WTC11 (cell line): Measurements from ENCODE around the gene TCF20. TPM values are rescaled to one million over a fixed set of nuclear protein-coding genes. Genes with fewer than 3 reads are reported as not detected.

Experiments
- ATAC-seq: fragments of 200-7000 bp; cut with Tn5 transposase; 2 replicates; pipeline ENCODE4 v1.10.0; 2021; ENCODE audit warnings: mild to moderate bottlenecking, moderate library complexity
- CTCF ChIA-PET: fragments of 300-600 bp; sonication (Branson Sonifier 250); formaldehyde crosslinking; loops from one replicate; lab custom pipeline; 2021; ENCODE audit warnings: antibody characterized with exemption; lab: Charles Lee
- POLR2A ChIA-PET: fragments of 350-600 bp; sonication (Branson Sonifier 250); formaldehyde crosslinking; loops from one replicate; lab custom pipeline; 2021; ENCODE audit warnings: antibody characterized with exemption; lab: Charles Lee
- DNase-seq: peaks from one replicate; pipeline ENCODE4 v3.0.0; 2021; ENCODE audit warnings: low spot score
- H3K27ac Mint-ChIP-seq: 2 replicates; pipeline ENCODE4 v1.8.0; 2021; ENCODE audit warnings: mixed read lengths
- H3K27me3 Mint-ChIP-seq: 2 replicates; pipeline ENCODE4 v1.8.0; 2021; ENCODE audit warnings: low read depth, mild to moderate bottlenecking, moderate library complexity, mixed read lengths
- H3K36me3 Mint-ChIP-seq: 2 replicates; pipeline ENCODE4 v1.8.0; 2021; ENCODE audit warnings: mixed read lengths
- H3K4me1 Mint-ChIP-seq: 2 replicates; pipeline ENCODE4 v1.8.0; 2022; ENCODE audit warnings: mixed read lengths
- H3K4me3 Mint-ChIP-seq: 2 replicates; pipeline ENCODE4 v1.8.0; 2021; ENCODE audit warnings: mild to moderate bottlenecking, moderate library complexity, mixed read lengths
- H3K9me3 Mint-ChIP-seq: 2 replicates; pipeline ENCODE4 v1.8.0; 2021; ENCODE audit warnings: mixed read lengths
- FOXK1 ChIP-seq: sonication (generic); formaldehyde crosslinking; IDR thresholded peaks from 2 replicates; pipeline ENCODE4 v1.8.0; 2022; ENCODE audit warnings: mild to moderate bottlenecking, moderate library complexity, missing genetic modification reagents
- IRF2 ChIP-seq: sonication (generic); formaldehyde crosslinking; IDR thresholded peaks from 2 replicates; pipeline ENCODE4 v1.8.0; 2022; ENCODE audit warnings: low read depth, missing genetic modification reagents, borderline replicate concordance
- MXD4 ChIP-seq: fragments of 250-450 bp; sonication (Bioruptor Pico); IDR thresholded peaks from 2 replicates; pipeline ENCODE4 v1.8.0; 2021; ENCODE audit warnings: mild to moderate bottlenecking, moderate library complexity, borderline replicate concordance
- NFE2L1 ChIP-seq: sonication (generic); formaldehyde crosslinking; IDR thresholded peaks from 2 replicates; pipeline ENCODE4 v1.8.1; 2023; ENCODE audit warnings: missing genetic modification reagents
- RELA ChIP-seq: sonication (generic); formaldehyde crosslinking; IDR thresholded peaks from 2 replicates; pipeline ENCODE4 v1.8.1; 2022; ENCODE audit warnings: missing genetic modification reagents, mild to moderate bottlenecking, borderline replicate concordance
- ZBTB21 ChIP-seq: sonication (generic); formaldehyde crosslinking; IDR thresholded peaks from 2 replicates; pipeline ENCODE4 v1.8.1; 2023; ENCODE audit warnings: mild to moderate bottlenecking, missing genetic modification reagents, borderline replicate concordance
- ZNF317 ChIP-seq: sonication (generic); formaldehyde crosslinking; IDR thresholded peaks from 2 replicates; pipeline ENCODE4 v1.8.1; 2023; ENCODE audit warnings: low read depth, mild to moderate bottlenecking, moderate library complexity, missing genetic modification reagents, borderline replicate concordance
- ZNF671 ChIP-seq: fragments of 250-450 bp; sonication (Bioruptor Pico); IDR thresholded peaks from 2 replicates; pipeline ENCODE4 v1.8.0; 2021; ENCODE audit warnings: mild to moderate bottlenecking
- total RNA-seq: library from RNA; stranded (reverse); gene quantifications from 3 replicates; pipeline ENCODE4 v1.2.3, GENCODE V29; 2021
- TF ChIP-seq, protein P1 (sequence below): sonication (generic); formaldehyde crosslinking; IDR thresholded peaks from 2 replicates; pipeline ENCODE4 v1.8.1; 2023; ENCODE audit warnings: mild to moderate bottlenecking, missing genetic modification reagents, moderate library complexity
- TF ChIP-seq, protein P2 (sequence below): fragments of 250-450 bp; sonication (Bioruptor Pico); IDR thresholded peaks from 2 replicates; pipeline ENCODE4 v2.1.2; 2022; ENCODE audit warnings: mild to moderate bottlenecking, moderate library complexity
- TF ChIP-seq, protein P3 (sequence below): sonication (generic); formaldehyde crosslinking; IDR thresholded peaks from 2 replicates; pipeline ENCODE4 v1.8.0; 2022; ENCODE audit warnings: missing genetic modification reagents
- TF ChIP-seq, protein P4 (sequence below): sonication (generic); formaldehyde crosslinking; IDR thresholded peaks from 2 replicates; pipeline ENCODE4 v1.8.1; 2023; ENCODE audit warnings: mild to moderate bottlenecking, missing genetic modification reagents
- TF ChIP-seq, protein P5 (sequence below): sonication (generic); formaldehyde crosslinking; IDR thresholded peaks from 2 replicates; pipeline ENCODE4 v1.8.0; 2022; ENCODE audit warnings: mild to moderate bottlenecking, missing genetic modification reagents
- TF ChIP-seq, protein P6 (sequence below): sonication (generic); formaldehyde crosslinking; IDR thresholded peaks from 2 replicates; pipeline ENCODE4 v1.8.0; 2022; ENCODE audit warnings: mild to moderate bottlenecking, missing genetic modification reagents

Gene TCF20
- total RNA-seq, 1 experiment from 2014 or later, result 77.0 TPM

DNA sequence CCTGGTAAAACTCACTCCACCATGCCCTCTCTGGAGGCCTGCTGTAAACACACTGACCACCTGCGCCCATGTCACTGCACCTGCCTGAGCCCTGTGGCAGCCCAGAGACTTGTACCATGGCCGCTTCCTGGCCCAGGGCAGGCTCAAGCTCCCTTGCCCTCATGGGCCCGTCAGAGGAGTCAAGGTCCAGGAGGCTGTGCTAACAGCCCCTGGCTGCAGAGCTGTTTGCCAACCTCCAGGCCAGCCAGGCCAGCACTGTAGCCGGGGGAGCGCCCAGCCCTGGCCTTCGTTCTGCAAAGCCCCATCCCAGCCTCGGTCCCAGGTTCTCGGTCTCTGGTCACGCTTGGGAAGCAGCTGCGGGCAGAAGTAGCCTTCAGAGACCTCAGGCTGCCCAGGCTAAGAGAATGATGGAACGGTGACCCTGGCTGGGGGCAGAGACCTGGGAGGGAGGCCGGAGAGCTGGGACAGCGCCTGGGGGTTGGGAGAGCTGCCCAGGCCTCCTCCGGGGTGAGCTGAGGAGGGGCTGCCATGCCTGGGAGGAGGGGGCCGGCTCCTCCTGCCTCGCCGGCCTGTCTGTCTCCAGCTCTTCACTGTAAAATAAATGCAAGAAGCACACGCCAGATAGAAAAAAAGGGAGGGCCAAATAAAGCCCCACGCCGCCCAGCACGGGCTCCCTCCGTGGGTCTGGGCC lies 11.9 kb upstream of the TCF20 start:
- Mint-ChIP-seq H3K9me3 (no peaks in the 10 kb centered on the region), H3K36me3 (no peaks in the 10 kb centered on the region), H3K27me3 (peaks cover 70% of the 10 kb centered on the region), H3K4me1 (peaks cover 8% of the 10 kb centered on the region), H3K27ac (no peak overlapping the region), H3K4me3 (peak overlapping the region; percentile 61)
- DNase-seq (no peak), ATAC-seq (no peak)
- ChIA-PET CTCF (interaction anchor here (0.7 to 2.8 kb wide), 10 partner anchors 15 to 162 kb away, joined by 3 to 13 read pairs (median 4); no protein-coding TSS in a partner anchor), POLR2A (interaction anchor here (1.8 kb wide), 1 partner anchor 8 kb away, joined by 4 read pairs; no protein-coding TSS in a partner anchor)
- no peak for TF ChIP-seq ZNF671 (CRISPR knock-in tag)
- 0 out of 2 replicates have a peak, but pooled peaks have one; percentile 18 for TF ChIP-seq FOXK1 (CRISPR knock-in tag)

DNA sequence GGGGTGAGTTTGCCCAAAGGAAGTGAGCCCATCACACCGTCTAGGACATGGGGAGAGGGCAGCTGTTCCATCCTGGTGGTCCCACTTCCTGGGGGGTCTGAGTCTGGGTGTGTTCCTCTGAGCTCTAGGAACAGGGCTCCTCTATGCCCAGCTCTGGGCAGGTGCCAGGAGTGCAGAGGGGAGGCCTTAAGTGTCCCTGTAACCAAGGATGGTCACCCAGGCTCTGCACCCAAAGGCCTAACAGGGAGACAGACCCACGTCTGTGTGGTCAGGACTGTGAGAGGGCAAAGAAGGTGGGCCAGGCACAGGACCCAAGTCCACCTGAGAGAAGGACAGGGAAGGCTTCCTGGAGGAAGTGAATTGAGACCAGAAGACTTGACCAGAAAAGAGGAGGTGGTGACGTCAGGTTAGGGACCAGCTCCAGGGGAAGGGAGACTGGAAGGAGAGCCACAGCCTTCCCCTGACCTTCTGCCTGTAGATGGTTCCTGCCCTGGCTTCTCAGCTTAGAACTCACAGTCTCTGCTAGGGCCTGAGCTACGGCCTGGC lies 11.3 kb upstream of the TCF20 start:
- H3K9me3 Mint-ChIP-seq, result no peaks in the 10 kb centered on the region
- POLR2A ChIA-PET, result no interaction called here
- H3K27ac Mint-ChIP-seq, result no peak overlapping the region
- peaks cover 68% of the 10 kb centered on the region for H3K27me3 Mint-ChIP-seq
- H3K4me3 Mint-ChIP-seq, result no peak overlapping the region
- DNase-seq (no peak), ATAC-seq (no peak; the same call in 1 of the 2 replicates)
- no peaks in the 10 kb centered on the region; the same call in 1 of the 2 replicates for H3K36me3 Mint-ChIP-seq
- TF ChIP-seq RELA (CRISPR knock-in tag) (no peak), ZBTB21 (no peak), IRF2 (CRISPR knock-in tag) (no peak), NFE2L1 (CRISPR knock-in tag) (no peak), ZNF317 (CRISPR knock-in tag) (no peak), MXD4 (CRISPR knock-in tag) (no peak)
- TF ChIP-seq, protein P1, sequence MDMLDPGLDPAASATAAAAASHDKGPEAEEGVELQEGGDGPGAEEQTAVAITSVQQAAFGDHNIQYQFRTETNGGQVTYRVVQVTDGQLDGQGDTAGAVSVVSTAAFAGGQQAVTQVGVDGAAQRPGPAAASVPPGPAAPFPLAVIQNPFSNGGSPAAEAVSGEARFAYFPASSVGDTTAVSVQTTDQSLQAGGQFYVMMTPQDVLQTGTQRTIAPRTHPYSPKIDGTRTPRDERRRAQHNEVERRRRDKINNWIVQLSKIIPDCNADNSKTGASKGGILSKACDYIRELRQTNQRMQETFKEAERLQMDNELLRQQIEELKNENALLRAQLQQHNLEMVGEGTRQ (CRISPR knock-in tag), result no peak
- TF ChIP-seq, protein P2, sequence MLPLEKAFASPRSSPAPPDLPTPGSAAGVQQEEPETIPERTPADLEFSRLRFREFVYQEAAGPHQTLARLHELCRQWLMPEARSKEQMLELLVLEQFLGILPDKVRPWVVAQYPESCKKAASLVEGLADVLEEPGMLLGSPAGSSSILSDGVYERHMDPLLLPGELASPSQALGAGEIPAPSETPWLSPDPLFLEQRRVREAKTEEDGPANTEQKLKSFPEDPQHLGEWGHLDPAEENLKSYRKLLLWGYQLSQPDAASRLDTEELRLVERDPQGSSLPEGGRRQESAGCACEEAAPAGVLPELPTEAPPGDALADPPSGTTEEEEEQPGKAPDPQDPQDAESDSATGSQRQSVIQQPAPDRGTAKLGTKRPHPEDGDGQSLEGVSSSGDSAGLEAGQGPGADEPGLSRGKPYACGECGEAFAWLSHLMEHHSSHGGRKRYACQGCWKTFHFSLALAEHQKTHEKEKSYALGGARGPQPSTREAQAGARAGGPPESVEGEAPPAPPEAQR, result no peak
- TF ChIP-seq, protein P3, sequence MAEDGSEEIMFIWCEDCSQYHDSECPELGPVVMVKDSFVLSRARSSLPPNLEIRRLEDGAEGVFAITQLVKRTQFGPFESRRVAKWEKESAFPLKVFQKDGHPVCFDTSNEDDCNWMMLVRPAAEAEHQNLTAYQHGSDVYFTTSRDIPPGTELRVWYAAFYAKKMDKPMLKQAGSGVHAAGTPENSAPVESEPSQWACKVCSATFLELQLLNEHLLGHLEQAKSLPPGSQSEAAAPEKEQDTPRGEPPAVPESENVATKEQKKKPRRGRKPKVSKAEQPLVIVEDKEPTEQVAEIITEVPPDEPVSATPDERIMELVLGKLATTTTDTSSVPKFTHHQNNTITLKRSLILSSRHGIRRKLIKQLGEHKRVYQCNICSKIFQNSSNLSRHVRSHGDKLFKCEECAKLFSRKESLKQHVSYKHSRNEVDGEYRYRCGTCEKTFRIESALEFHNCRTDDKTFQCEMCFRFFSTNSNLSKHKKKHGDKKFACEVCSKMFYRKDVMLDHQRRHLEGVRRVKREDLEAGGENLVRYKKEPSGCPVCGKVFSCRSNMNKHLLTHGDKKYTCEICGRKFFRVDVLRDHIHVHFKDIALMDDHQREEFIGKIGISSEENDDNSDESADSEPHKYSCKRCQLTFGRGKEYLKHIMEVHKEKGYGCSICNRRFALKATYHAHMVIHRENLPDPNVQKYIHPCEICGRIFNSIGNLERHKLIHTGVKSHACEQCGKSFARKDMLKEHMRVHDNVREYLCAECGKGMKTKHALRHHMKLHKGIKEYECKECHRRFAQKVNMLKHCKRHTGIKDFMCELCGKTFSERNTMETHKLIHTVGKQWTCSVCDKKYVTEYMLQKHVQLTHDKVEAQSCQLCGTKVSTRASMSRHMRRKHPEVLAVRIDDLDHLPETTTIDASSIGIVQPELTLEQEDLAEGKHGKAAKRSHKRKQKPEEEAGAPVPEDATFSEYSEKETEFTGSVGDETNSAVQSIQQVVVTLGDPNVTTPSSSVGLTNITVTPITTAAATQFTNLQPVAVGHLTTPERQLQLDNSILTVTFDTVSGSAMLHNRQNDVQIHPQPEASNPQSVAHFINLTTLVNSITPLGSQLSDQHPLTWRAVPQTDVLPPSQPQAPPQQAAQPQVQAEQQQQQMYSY (CRISPR knock-in tag), result no peak
- TF ChIP-seq, protein P4, sequence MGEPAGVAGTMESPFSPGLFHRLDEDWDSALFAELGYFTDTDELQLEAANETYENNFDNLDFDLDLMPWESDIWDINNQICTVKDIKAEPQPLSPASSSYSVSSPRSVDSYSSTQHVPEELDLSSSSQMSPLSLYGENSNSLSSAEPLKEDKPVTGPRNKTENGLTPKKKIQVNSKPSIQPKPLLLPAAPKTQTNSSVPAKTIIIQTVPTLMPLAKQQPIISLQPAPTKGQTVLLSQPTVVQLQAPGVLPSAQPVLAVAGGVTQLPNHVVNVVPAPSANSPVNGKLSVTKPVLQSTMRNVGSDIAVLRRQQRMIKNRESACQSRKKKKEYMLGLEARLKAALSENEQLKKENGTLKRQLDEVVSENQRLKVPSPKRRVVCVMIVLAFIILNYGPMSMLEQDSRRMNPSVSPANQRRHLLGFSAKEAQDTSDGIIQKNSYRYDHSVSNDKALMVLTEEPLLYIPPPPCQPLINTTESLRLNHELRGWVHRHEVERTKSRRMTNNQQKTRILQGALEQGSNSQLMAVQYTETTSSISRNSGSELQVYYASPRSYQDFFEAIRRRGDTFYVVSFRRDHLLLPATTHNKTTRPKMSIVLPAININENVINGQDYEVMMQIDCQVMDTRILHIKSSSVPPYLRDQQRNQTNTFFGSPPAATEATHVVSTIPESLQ, result no peak
- TF ChIP-seq, protein P5, sequence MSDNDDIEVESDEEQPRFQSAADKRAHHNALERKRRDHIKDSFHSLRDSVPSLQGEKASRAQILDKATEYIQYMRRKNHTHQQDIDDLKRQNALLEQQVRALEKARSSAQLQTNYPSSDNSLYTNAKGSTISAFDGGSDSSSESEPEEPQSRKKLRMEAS (CRISPR knock-in tag), result no peak
- TF ChIP-seq, protein P6, sequence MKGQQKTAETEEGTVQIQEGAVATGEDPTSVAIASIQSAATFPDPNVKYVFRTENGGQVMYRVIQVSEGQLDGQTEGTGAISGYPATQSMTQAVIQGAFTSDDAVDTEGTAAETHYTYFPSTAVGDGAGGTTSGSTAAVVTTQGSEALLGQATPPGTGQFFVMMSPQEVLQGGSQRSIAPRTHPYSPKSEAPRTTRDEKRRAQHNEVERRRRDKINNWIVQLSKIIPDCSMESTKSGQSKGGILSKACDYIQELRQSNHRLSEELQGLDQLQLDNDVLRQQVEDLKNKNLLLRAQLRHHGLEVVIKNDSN, result no peak
- TF ChIP-seq, all 79 proteins: peak for 0
- H3K4me1 Mint-ChIP-seq, result peaks cover 8% of the 10 kb centered on the region
- CTCF ChIA-PET, result interaction anchor here (0.7 to 2.8 kb wide), 8 partner anchors 32 to 163 kb away, joined by 3 to 13 read pairs (median 4); no protein-coding TSS in a partner anchor
